ENCODE results near the gene ARHGAP6.

DNA sequence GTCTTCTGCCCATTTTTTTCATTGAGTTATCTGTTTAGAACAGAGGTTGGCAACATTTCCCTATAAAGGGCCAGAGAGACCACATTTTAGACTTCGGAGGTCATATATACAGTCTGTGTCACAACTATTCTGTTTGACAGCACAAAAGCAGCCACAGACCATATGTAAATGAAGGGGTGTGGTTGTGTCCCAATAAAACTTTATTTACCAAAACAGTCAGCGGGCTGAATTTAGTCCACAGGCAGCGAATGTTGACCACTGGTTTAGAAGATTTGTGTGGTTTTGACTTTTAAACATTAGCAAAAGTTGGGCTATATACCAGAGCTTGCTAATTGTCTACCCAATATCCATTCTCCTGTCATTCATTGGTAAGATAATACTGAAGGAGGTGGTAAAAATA is 221.7 kb downstream of the ARHGAP6 start:
- no peak for TF ChIP-seq CTCF (IDR thresholded peaks at IDR 0.05; ENCODE audit: low read length)
- TF ChIP-seq EZH2phosphoT487 (IDR thresholded peaks at IDR 0.05; ENCODE audit: low read length): no peak
